GM12892 (cell line): ENCODE results near the gene CRYBG2.

ENCODE experiments used
- POLR2A ChIP-seq: IDR thresholded peaks from 2 replicates; pipeline ENCODE4 v1.6.1; 2011; ENCODE audit warnings: low read depth, low read length, control low read depth
- POLR2AphosphoS5 ChIP-seq: IDR thresholded peaks from 2 replicates; pipeline ENCODE4 v1.6.1; 2011; ENCODE audit warnings: low read depth, low read length, control low read depth

DNA sequence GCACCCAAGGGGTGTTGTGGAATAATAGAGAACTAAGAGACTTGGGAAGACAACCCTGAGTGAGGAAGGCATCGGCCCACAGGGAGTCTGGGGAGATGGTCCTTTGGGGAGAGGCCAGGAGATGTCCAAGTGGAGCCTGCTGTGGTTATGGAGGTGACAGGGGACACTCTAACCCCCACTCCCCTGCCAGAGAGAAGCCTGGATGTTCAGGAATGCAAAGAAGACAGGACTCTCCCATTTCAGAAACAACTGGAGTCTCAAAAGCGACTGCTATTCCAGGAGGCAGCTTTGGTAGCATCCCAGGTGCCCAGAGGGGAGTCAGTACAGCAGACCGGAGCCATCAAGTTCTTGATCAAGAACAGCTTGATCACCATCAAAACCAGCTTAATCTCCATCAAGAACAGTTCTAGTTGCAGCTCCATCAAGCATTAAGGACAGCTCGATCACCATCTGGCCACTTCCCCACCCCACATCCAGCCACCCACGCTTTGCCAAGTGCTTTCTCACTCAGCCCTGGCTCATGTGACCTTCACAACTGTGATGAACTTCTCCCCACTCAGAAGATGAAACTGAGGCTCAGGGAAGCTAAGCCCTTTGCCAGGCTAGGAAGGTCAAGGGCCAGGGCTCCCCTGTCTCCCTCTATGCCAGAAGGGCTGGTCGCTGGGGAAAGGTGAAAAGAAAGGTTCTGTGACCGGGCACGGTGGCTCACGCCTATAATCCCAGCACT is 35.4 kb downstream of the CRYBG2 start:
- TF ChIP-seq POLR2AphosphoS5, result peak; percentile 4; the same call in 1 of the 2 replicates
- TF ChIP-seq POLR2A, result 0 out of 2 replicates have a peak, but pooled peaks have one; percentile 29
